Bronchial epithelial cell (primary cell): ENCODE measurements around the gene IMPDH2. TPM values are rescaled to one million over a fixed set of nuclear protein-coding genes. Genes with fewer than 3 reads are reported as not detected.

Experiments used
- DNase-seq: peaks from one replicate; pipeline ENCODE4 v3.0.0-alpha.2; 2010; ENCODE audit warnings: low read depth
- FAIRE-seq: peaks from 2 replicates; lab custom pipeline; 2011; peaks lifted over from hg19 to GRCh38; lab: Jason Lieb, UNC
- H3K27me3 ChIP-seq: 2 replicates; pipeline ENCODE4 v1.5.1; 2011; ENCODE audit warnings: low read length; ENCODE audit not compliant: control insufficient read depth, insufficient read depth
- H3K36me3 ChIP-seq: 2 replicates; pipeline ENCODE4 v1.5.1; 2011; ENCODE audit warnings: low read length; ENCODE audit not compliant: control insufficient read depth, insufficient read depth
- H3K4me3 ChIP-seq: 2 replicates; pipeline ENCODE4 v1.5.1; 2011; ENCODE audit warnings: mild to moderate bottlenecking, low read depth, low read length, control low read depth
- total RNA-seq: library from RNA; depleted of rRNA; stranded (reverse); fragments of >200 nt; gene quantifications from 2 replicates; pipeline ENCODE4 v1.2.1, GENCODE V29; 2014
- TF ChIP-seq, protein P1 (sequence below): IDR thresholded peaks from 2 replicates; pipeline ENCODE4 v1.5.1; 2011; ENCODE audit warnings: mild to moderate bottlenecking, moderate library complexity, low read length, control low read depth, inconsistent platforms; ENCODE audit not compliant: insufficient read depth, severe bottlenecking

Gene IMPDH2
- total RNA-seq, 1 donor from 2014 or later: 478 TPM

DNA sequence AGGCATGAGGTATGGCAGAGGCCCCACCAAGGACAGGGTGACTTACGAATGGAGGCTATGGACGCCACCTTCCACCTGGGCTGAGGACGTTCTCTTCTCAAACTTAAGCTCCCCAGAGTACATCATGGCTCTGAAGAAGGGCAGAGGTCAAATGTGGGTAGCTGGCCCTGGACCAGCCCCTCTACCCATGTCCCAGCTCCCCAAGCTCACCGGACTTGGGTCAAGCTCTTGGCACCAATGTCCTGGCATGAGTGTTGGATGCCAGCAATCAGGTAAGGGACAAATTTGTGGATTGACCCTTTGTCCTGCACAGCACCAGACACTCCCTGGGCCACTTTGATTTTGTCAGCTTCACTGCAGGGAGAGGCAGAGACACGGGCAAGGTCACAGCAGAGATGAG is 4.7 kb downstream of the IMPDH2 start:
- TF ChIP-seq, protein P1, sequence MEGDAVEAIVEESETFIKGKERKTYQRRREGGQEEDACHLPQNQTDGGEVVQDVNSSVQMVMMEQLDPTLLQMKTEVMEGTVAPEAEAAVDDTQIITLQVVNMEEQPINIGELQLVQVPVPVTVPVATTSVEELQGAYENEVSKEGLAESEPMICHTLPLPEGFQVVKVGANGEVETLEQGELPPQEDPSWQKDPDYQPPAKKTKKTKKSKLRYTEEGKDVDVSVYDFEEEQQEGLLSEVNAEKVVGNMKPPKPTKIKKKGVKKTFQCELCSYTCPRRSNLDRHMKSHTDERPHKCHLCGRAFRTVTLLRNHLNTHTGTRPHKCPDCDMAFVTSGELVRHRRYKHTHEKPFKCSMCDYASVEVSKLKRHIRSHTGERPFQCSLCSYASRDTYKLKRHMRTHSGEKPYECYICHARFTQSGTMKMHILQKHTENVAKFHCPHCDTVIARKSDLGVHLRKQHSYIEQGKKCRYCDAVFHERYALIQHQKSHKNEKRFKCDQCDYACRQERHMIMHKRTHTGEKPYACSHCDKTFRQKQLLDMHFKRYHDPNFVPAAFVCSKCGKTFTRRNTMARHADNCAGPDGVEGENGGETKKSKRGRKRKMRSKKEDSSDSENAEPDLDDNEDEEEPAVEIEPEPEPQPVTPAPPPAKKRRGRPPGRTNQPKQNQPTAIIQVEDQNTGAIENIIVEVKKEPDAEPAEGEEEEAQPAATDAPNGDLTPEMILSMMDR: no peak
- FAIRE-seq: no peak
- no peak for DNase-seq
- Histone ChIP-seq H3K27me3 (no peaks in the 10 kb centered on the region), H3K4me3 (no peak overlapping the region), H3K36me3 (peaks cover 38% of the 10 kb centered on the region)

DNA sequence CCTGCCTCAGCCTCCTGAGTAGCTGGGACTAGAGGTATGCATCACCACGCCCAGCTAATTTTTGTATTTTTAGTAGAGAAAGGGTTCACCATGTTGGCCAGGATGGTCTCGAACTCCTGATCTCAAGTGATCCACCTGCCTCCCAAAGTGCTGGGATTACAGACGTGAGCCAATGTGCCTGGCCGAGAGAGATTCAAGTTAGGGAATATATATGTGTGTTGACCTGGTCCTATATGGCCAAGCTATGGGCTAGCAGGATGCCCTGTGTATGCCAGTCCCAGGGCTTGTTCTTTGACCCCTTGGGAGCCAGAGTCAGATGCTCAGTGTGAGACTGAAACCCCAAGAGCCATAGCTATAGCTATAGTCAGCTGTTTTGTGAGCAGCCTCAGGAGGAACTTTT is 5.4 kb downstream of the IMPDH2 start:
- TF ChIP-seq, protein P1: no peak
- no peak overlapping the region for H3K4me3 ChIP-seq
- peaks cover 38% of the 10 kb centered on the region for H3K36me3 ChIP-seq
- H3K27me3 ChIP-seq: no peaks in the 10 kb centered on the region
- no peak for DNase-seq
- no peak for FAIRE-seq

DNA sequence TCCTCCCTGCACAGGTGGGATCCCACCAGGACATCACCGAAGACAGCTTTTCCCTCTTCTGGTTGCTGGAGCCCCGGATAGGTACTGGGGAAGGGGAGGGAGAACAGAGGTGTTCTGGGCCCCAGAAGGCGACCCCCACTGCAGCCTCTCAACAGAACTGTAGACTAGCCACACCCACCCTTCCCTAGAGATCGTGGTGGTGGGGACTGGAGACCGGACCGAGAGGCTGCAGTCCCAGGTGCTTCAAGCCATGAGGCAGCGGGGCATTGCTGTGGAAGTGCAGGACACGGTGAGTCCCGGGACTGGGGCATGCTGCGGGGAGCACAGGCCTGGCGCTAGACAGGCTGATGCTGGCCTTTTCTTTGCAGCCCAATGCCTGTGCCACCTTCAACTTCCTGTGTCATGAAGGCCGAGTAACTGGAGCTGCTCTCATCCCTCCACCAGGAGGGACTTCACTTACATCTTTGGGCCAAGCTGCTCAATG is 6.5 kb downstream of the IMPDH2 start:
- Histone ChIP-seq H3K36me3 (peaks cover 34% of the 10 kb centered on the region), H3K27me3 (no peaks in the 10 kb centered on the region), H3K4me3 (peak overlapping the region; percentile 93)
- FAIRE-seq: no peak
- DNase-seq: no peak
- TF ChIP-seq, protein P1: no peak

DNA sequence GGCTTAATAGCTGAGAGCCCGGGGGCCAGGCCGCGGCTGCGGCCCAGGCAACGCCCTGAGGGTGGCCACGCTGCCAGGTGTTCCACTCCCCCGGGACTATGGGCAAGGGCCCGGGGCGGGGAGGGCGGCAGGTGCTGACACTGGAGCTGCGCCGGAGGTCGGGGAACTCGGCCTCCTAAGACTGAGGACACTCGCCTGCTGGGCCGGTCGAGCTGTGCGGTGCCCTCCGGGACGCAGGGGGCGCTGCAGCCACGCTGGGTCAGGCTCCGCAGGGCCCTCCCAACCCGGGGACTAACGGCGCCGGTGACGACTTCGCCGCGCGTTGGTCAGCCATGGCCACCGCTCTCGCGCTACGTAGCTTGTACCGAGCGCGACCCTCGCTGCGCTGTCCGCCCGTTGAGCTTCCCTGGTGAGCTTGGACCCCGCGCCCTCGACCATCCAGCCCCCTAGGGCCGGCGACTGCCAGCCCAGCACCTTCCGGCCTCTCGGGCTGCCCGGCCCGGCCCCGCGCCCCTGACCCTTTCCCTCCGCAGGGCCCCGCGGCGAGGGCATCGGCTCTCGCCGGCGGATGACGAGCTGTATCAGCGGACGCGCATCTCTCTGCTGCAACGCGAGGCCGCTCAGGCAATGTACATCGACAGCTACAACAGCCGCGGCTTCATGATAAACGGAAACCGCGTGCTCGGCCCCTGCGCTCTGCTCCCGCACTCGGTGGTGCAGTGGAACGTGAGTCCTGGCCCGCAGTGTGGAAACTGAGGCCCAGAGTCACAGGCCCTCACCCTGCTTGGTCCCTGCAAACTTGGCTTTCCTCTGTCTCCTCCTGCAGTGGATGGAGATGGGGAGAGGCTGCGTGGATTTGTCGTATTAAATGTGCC is 7.1 kb downstream of the IMPDH2 start, which contains the start of gene NDUFAF3:
TSS of gene NDUFAF3 (plus strand) at position 309 of the 875 bp plus-strand sequence. CDS start at position 333, 24 bp downstream.
- DNase-seq: peak; percentile 83
- Histone ChIP-seq H3K27me3 (no peaks in the 10 kb centered on the region), H3K36me3 (peaks cover 30% of the 10 kb centered on the region), H3K4me3 (peak within 1 kb of the TSS; percentile 93)
- FAIRE-seq: no peak
- TF ChIP-seq, protein P1: peak; percentile 99

DNA sequence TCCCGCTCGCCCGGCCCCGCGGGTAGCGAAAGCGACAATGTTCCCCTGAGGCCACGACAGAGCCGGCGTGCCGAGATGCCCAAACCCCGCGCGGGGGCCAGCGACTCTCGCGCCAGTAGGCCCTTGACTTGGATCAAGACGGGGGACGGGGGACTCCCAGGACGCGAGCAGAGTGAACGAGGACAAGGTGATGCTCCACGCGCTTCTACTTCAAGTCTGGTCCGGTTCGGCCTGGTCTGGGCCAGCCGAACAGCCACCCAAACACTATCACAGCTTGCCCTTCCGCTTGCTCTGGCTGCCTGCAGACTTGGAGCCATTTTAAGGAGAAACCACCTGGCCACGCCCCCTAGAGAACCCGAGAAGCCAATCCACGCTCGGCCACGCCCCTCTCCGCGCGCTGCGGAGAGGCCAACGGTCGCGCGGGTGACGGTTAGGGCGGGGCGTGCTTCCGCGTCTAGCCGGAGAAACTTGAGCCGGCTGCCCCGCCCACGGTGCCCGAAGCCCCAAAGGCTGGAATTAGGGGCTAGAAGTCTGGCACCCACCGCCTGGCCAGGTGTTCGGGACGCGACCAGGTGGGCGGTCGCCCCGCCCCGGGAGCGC is 7.9 kb downstream of the IMPDH2 start:
- TF ChIP-seq, protein P1: no peak
- Histone ChIP-seq H3K4me3 (peak overlapping the region; percentile 93), H3K27me3 (no peaks in the 10 kb centered on the region), H3K36me3 (peaks cover 26% of the 10 kb centered on the region)
- no peak for FAIRE-seq
- DNase-seq: peak; percentile 90
